ENCODE measurements around the gene TDRD9.

TDRD9 gene

DNA sequence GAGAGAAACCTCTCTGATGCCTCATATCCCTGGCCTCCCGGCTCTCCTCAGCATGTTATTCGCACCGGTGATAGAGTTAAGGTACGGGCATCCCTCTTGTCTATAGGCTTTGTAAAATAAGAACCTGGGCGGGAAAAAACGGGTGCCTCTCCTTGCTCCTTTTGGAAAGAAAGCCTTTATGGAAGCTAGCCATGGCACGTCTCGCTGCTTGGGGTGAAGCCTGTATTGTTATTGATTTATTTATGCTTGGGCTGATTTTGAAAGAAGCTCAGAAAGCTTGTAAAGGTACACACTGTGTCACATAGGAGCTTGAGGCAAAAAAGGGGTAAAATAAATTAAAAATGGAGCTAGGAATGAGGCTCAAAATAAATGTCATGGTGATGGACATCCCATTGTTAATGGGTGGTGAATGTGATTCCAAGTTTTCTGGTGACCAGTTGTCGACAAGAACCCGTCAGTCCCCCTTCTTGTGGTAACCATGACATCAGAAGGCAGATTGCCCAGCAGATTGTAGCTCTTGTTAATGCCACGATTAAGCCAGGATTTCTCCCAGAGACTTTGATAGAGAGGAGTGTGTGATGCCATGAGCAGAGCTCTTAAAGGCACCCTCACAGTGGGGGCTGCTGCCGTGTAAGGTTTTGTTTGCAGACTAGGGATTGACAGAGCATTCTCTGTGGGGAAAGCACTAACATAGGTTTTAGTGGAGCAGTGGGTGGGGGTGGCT, 106.9 kb downstream of the TDRD9 start:
- DNase-seq (ENCODE audit: low spot score), result no peak

DNA sequence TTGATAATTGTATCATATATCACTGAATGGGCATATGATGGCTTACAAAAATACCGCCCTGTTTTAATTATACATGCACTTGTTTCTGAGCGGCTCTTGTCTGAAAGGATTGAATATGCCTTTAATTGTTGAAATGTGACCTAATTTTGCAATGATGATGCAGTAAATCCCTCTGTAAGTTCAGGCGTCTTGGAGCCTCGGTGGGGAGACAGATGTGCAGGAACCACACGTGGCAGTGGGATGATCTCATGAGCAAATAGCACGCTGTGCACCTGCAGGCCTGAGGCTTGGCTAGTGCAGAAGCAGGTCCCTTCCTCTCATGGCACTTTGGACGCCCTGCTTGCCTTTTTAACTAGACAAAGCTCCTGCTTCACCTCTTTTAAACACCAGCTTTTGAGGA, 108.0 kb downstream of the TDRD9 start:
- no peak for DNase-seq (ENCODE audit: low spot score)

DNA sequence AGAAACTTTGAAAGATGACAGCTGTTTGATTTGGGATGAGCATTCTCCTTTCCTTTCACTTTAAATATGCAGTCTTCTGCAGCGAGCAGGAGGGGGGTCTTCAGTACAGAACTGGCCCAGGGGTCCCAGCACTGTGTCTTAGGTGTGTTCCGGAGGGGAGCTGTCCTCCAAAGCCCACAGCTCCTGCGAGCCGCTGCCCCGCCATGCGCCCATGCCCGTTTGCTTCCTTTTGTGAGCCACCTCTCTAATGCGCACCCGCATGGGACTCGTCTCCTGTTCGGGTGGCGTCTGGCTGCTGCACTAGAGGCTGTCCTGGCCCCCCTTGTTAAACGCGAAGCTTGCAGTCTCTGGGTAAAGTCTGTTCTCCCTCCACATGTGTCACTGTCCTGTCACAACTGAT, 108.8 kb downstream of the TDRD9 start:
- DNase-seq (ENCODE audit: low spot score), result no peak

DNA sequence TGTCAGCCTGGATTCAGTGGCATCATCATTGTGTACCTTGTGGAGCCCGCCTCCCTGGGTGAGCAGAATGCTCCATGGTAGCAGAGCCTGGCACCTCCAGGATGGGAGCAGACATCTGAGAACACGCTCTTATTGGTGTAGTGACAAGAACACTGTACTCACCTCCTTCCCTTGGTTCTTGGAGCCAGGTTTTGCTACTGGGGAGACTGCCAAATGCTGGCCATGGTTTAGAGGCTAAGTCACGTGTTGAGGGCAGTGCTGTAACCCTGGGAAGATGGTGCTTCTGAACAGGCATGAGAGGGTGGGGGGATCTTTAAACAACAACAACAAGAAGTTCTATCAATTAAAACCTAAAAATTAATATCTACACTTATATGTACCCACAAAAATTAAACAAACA, 109.6 kb downstream of the TDRD9 start:
- DNase-seq (ENCODE audit: low spot score), result no peak

DNA sequence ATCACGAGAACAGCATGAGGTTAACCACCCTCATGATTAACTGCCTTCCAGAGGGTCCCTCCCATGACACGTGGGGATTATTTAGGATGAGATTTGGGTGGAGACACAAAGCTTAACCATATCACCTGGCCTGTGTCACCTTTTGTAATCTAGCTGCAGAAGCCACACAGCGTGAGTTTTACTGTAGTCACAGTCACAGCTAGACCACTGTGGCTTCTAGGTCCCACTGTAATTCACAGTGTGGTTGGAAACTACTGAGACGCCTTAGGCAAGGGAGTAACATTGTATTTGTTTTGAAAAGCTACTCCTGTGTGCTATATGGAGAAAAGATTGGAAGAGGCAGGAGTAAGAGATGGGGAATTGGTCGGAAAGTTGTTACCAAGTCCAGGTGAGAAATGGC, 111.0 kb downstream of the TDRD9 start:
- DNase-seq (ENCODE audit: low spot score), result no peak

DNA sequence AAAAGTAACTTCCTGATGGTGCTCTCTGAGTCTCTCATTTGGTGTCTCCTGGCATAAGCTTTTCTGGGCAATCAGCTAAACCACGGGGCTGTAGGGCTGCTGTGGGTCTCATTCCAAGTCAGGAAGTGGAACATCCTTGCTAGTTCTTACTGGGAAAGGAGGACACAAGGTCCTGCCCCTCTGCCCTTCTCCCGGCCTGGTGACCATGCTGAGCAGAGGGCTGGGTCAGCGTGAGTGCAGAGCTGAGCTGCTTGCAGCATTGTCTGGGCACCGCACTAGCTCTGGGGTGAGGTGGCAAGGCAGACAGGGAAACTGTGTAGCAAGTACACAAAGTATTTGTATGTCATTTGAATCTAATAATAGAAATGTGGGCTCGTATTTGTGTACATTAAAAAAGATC, 112.3 kb downstream of the TDRD9 start:
- DNase-seq (ENCODE audit: low spot score), result no peak

DNA sequence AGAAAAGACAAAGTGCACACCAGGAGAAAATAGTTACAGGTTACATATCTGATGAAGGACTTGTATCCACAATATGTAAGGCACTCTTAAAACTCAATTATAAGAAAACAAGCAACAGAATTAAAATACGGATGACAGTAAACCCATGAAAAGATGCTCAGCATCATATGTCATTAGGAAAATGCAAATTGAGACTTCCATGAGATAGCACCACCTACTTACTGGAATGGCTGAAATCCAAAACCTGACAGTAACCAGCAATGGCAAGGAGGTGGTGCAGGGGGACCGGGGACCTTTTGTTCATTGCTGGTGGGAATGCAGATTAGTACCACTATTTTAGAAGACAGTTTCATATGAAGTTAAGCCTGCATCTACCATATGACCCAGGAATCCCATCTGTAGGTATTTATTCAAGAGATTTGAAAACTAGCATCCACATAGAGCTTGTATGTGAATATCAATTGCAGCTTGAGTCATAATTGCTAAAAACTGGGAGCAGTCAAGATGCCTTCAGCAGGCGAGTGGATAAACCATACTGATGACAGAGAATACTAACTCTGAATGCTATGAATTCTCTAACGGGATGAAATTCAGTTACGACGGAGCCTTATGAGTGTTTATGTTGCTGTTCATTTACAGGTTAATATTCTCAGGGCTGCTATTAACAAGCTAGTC, 113.3 kb downstream of the TDRD9 start:
- no peak for DNase-seq (ENCODE audit: low spot score)

DNA sequence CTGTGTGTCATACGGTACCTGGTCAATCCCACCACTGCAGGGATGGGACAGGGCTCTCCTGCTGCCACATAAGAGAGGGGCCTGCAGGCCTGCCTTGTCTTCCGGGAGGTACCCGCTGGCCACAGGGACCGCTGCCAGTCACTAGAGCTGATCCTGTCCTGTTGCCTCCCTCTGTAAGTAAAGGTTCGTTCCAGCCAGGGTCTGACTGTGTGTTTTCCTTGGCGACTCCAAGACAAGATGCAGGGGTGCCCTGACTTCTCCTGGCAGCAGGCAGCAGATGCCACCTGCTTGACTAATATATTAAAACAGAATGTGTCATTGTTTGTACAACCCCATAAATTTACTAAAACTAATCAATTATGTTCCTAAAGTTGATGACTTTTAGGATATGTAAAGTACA, 115.8 kb downstream of the TDRD9 start:
- no peak for DNase-seq (ENCODE audit: low spot score)

DNA sequence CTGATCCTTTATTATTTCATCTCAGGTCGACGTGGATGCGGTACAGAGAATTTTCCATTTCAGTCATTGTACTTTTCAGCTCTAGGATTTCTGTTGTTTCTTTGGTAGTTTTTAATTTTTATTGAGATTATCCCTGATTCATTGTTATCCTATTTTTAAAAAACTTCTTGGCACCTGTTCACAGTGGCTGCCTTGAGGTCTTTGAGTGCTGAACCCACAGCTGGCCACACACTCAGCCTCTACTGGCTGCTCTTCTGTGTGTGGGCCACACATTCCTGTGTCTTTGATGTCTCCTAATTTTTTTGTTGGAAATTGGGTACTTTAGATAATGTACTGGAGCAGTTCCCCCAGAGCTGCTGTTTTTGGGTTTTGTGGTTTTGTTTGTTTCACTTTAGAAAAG, 119.5 kb downstream of the TDRD9 start:
- no peak for DNase-seq (ENCODE audit: low spot score)

DNA sequence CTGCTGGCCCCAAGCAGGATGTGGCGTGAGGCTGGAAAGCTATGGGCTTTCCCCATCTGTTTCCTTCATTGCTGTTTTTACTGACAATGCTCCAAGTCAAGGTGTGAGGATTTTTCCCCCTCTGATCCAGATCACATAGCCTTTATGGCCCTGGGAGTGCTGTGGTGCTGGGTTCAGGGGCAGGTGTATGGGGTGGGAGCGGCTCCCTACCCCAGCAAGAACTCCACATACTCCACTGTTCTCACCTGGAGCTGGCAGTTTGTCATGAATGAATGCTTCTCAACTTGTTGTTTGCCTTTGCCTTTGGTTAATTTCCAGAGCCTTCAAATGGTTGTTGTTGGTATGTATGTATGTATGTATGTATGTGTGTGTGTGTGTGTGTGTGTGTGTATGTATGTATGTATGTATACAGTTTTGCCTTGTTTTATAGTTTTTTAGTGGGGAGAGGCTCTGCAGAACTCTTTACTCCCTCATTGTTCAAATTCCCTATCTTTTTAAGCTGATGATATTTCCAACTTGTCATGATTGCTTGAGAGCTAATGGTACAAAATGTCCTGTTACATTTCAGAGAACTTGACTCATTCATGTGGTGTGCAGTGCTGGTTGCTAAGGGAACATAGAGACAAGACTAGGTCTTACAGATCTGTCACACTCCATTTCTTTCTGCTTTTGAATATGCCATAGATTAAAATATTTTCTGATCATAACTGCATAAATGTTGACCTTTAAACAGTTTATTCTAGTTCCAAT, 120.7 kb downstream of the TDRD9 start:
- DNase-seq (ENCODE audit: low spot score), result peak; percentile 71

DNA sequence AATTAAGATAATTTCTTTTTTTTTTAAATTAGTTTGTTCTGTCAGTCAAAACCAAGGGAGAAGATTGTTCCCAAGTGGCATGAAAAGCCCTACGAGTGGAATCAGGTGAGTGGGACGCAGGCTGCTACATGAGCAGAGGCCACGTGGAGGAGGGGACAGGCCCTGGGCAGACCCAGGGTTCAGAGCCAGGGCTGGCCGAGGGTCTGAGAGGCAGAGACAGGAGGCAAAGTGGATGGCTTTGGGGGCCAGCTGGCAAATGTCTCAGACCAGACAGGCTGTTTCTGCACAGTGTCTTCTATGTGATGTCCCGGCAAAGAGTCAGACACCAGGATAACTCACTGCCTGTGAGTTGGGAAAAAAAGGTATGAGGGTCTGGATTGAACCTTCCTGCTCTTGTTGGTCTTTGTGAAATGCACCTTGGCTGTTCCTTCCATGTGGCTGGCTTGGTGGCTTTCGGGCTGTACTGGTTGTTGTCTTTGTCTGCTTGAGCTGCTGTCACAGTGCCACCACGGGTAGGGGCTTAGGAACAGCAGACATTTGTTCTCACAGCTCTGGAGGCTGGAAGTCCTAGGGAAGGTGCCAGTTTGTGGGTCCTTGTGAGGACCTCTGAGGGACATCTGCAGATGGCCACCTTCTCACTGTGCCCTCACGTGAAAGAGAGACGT, 121.5 kb downstream of the TDRD9 start:
- DNase-seq (ENCODE audit: low spot score), result no peak

DNA sequence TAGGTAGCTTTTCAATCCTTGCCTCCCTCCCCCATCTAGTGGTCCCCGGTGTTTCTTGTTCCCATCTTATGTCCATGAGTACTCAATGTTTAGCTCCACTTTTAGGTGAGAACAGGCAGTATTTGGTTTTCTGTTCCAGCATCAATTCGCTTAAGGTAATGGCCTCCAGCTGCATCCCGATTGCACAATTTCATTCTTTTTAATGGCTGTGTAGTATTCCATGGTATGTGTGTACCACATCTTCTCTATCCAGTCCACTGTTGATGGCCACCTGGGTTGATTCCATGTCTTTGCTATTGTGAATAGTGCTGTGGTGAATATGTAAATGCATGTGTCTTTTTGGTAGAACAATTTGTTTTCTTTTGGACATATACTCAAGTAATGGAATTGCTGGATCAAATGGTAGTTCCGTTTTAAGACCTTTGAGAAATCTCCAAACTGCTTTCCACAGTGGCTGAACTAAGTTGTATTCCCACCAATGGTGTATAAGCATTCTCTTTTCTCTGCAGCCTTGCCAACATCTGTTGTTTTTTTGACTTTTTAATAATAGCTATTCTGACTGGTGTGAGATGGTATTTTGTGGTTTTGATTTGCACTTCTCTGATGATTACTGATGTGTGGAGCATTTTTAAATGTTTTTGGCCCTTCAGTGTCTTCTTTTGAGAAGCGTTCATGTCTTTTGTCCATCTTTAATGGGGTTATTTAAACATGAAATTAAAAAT, 123.0 kb downstream of the TDRD9 start:
- no peak for DNase-seq (ENCODE audit: low spot score)

DNA sequence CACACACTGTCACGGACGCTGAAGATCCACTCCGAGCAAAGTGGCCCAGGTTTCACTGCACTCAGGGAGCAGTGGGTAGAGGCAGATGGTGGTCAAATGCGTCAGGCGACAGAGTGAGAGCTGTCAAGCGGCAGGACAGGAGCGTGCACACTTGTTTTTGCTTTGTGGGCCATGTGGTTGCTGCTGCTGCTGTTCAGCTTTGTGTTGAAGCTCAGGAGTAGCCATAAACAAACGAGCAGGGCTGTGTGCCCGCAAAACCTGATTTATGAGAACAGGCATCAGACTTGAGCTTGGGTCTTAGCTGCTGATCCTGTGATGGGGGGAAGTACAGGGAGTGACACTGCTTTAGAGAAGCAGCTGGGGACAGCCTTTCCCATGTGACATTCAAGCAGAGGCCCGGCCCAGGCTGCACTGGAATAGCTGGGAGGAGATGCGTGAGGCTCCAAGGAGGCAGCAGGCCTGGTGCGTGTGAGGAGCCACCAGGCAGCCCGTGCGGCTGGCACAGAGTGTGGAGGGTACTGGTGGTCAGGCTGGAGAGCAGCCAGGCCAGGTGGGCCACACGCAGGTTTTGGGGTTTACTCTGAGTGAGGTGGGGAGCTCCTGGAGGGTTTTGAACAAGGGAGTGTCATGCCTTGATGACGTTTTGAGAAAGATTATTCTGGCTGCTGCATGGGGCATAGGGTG, 126.1 kb downstream of the TDRD9 start:
- no peak for DNase-seq (ENCODE audit: low spot score)

DNA sequence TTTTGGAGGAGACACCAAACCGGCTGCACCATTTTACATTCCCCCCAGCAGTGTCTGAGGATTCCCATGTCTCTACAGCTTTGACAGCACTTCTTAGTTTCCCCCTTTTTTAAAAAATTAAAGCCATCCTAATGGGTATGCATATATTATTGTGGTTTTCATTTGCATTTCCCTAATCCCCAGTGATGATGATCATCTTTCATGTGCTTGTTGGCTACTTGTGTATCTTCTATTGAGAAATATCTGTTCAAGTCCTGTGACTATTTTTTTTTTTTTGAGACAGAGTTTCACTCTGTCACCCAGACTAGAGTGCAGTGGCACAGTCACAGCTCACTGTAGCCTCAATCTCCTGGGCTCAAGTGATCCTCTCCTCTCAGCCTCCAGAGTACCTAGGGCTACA, 134.0 kb downstream of the TDRD9 start:
- DNase-seq (ENCODE audit: low spot score), result no peak

DNA sequence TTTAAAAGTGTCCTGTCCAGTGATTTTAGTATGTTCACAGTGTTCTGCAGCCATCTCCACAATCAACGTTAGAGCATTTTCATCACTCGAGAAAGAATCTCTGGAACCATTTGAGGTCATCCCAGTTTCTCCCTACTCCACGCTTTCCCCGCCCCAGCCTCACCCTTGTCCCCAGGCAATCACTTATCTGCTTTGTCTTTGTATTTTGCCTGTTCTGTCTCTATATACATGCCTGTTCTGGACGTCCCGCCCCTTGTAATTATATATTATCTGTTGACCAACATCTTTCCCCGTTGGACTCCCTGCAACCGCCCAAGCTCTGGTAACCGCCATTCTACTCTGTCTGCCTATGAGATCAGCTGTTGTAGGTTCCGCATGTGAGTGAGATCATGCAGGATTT, 135.7 kb downstream of the TDRD9 start:
- no peak for DNase-seq (ENCODE audit: low spot score)

DNA sequence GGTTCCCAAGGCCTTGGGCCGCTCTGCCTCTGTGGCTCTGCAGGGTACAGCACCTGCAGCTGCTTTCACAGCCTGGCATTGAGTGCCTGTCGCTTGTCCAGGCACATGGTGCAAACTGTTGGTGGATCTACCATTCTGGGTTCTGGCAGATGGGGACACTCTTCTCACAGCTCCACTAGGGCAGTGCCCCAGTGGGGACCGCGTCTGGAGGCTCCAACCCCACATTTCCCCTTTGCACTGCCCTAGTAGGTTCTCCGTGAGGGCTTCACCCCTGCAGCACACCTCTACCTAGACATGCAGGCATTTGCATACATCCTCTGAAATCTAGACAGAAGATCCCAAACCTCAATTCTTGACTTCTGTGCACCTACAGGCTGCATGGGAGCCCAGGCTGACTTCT, 138.0 kb downstream of the TDRD9 start:
- no peak for DNase-seq (ENCODE audit: low spot score)

DNA sequence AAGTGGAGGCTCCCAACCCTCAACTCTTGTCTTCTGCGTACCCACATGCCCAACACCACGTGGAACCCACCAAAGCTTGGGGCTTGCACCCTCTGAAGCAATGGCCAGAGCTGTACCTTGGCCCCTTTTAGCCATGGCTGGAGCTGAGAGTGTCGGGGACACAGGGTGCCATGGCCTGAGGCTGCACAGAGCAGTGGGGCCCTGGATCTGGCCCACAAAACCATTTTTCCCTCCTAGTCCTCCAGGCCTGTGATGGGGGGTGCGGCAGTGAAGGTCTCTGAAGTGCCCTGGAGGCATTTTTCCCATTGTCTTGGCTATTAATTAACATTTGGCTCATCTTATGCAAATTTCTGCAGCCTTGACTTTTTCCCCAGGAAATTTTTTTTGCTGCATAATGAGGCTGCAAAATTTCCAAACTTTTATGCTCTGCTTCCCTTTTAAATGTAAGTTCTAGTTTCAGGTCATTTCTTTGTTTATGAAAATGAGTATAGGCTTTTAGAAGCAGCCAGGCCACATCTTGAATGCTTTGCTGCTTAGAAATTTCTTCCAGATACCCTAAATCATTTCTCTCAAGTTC, 138.6 kb downstream of the TDRD9 start:
- DNase-seq (ENCODE audit: low spot score), result no peak

DNA sequence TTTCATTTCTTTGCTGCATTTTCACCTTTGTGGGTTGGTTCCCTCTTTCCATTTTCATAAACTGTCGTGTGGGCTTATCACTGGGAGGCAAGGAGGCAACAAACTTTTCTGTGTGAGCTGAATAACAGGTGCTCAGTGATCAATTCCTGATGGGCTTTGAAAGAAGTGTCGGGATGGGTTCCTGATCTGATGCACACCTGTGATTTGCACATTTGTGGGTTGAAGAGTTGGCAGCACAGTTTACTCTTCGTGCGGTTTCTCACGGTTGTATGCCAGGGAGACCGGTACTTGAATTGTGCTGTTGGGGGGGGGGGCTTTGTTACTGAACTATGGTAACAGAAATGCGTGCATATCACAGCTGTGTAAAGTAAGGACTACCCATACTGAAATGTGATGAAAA, 141.3 kb downstream of the TDRD9 start:
- DNase-seq (ENCODE audit: low spot score), result no peak

DNA sequence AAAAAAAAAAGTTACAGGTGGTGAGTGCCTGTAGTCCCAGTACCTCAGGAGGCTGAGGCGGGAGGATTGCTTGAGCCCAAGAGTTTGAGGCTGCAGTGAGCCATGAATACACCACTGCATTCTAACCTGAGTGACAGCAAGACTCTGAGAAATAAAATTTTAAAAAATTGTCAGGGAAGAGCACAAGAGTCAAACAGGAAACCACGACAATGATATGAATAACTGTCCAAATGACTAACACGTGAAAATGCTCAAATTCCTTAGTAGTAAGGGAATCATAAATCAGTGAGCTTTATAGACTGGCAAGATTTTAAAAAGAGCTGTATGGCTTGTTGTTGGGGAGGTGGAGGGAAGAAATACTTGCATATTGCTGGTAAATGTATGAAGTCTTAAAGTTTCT, 144.3 kb downstream of the TDRD9 start:
- DNase-seq (ENCODE audit: low spot score), result peak; percentile 61

DNA sequence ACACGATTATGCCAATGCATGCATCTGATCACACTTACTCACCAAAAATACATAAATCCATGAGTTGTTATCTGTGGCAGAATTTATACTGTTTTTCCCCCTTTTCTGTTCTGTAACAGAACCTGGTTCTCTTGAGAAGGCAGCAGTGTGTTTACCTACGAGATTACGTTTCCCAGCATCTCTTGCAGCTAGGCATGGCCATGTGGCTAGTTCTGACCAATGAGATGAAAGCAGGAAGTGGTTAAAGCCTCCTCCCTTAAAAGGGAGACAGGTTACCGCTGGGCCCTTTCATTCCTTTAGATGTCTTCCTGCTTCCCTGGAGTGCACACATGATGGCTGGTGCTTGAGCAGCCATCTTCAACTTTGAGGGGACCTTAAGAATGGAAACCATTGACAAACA, 145.5 kb downstream of the TDRD9 start:
- DNase-seq (ENCODE audit: low spot score), result no peak

DNA sequence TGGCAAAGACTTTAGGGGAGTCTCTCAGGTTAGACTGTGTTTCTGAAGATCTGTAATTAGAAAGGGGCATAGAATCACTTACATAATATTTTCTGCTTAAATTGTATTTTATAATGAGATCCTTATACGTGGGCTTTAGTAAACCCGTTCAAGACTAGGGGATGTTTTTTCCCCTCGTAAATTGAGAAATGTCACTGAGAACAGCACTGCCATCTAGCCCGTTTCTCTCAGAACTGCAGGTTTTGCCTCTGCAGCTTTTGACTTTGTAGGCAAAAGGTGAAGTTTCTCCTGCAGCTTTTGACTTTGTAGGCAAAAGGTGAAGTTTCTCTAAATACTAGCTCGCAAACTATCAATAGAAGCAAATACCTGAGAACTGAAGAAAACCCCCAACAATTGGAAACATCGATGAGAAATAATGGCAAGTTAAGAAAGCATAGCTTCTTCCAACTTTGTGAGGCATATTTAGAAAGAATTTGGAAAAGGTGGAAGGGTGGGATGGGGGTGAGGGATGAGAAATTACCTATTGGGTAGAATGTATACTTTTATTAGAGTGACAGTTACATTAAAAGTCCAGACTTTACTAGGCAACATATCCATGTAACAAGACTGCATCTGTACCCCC, 147.4 kb downstream of the TDRD9 start:
- DNase-seq (ENCODE audit: low spot score), result no peak

Measured in kidney tubule cell (primary cell).